ENCODE results near the gene ATP1A4. TPM values are rescaled to one million over a fixed set of nuclear protein-coding genes. Genes with fewer than 3 reads are reported as not detected.

The ATP1A4 gene
- total RNA-seq, 2 experiments from 2014 or later, result not detected

GRCh38 chr1:160206421-160207117, 55.2 kb downstream of the ATP1A4 start:
- BruUV-seq (replicated peaks), result no TSS peak
- intact Hi-C loops (cut with micrococcal nuclease; ENCODE audit: unreplicated experiment), result no loop called here
- peak; percentile 32 for DNase-seq (ENCODE audit: low spot score)
- Histone ChIP-seq H3K9me2 (ENCODE audit: insufficient read depth, low read length) (no peaks in the 10 kb centered on the region), H2AFZ (ENCODE audit: low read length) (no peak overlapping the region), H3K9me3 (ENCODE audit: low read length) (no peaks in the 10 kb centered on the region), H3K79me2 (ENCODE audit: insufficient read depth, low read depth, low read length) (peaks cover 6% of the 10 kb centered on the region; the same call in 1 of the 2 replicates), H3K4me3 (ENCODE audit: low read depth, low read length, poor library complexity, severe bottlenecking) (peak overlapping the region; percentile 98), H3K36me3 (ENCODE audit: insufficient read depth, low read length) (peaks cover 47% of the 10 kb centered on the region), H3K4me1 (ENCODE audit: insufficient read depth, low read length, poor library complexity, severe bottlenecking) (peaks cover 39% of the 10 kb centered on the region), H3K4me2 (ENCODE audit: low read length) (peak overlapping the region; percentile 97), H4K20me1 (ENCODE audit: insufficient read depth, low read length) (0 out of 2 replicates have a peak, but pooled peaks cover 5% of the 10 kb centered on the region), H3K27ac (ENCODE audit: low read depth, low read length, poor library complexity, severe bottlenecking) (peak overlapping the region; percentile 81)
- POLR2A ChIA-PET, result interaction anchor here (0.7 to 1.5 kb wide), 6 partner anchors 22 to 108 kb away, joined by 3 to 5 read pairs (median 3); partner anchors contain the start of genes DCAF8 and IGSF8
- TF ChIP-seq EZH2phosphoT487 (IDR thresholded peaks at IDR 0.05; ENCODE audit: borderline replicate concordance, low read depth, low read length) (no peak), CTCF (conservative IDR thresholded peaks at IDR 0.05; ENCODE audit: low read length) (no peak)
- CTCF ChIA-PET (ENCODE audit: unreplicated experiment), result interaction anchor here (0.6 to 1.2 kb wide), 2 partner anchors 46 to 335 kb away, joined by 3 to 4 read pairs; no protein-coding TSS in a partner anchor

DNA sequence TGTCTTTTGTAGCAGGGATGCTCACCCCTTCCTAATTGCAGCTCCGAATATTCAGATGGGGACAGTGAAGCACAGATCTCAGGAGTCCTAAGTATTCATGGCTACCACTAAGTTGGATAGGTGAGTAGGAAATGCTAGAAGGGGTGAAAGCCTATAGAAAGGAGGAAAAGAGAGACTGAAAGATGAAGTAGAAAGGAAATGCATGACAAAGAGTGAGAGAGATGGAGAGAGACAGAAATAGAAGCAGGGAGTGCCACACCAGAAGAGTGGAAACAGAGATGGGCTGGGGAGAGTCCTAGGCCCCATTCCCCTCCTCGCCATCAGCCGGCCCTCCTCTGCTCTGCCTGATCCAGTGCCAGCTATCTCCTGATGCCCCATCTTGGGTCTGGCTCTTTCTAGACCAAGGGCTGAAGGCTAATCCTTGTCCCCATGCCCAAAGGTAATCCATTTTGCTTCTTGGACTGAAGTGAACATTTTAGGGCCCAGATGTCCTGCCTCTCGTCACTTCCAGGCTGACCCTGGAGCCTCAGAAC, 55.8 kb downstream of the ATP1A4 start:
- Histone ChIP-seq H3K27ac (ENCODE audit: low read depth, low read length, poor library complexity, severe bottlenecking) (peak overlapping the region; percentile 81), H3K4me1 (ENCODE audit: insufficient read depth, low read length, poor library complexity, severe bottlenecking) (peaks cover 39% of the 10 kb centered on the region), H3K4me3 (ENCODE audit: low read depth, low read length, poor library complexity, severe bottlenecking) (peak overlapping the region; percentile 98), H3K9me3 (ENCODE audit: low read length) (no peaks in the 10 kb centered on the region), H3K9me2 (ENCODE audit: insufficient read depth, low read length) (no peaks in the 10 kb centered on the region), H3K4me2 (ENCODE audit: low read length) (peak overlapping the region; percentile 97), H3K79me2 (ENCODE audit: insufficient read depth, low read depth, low read length) (peaks cover 6% of the 10 kb centered on the region; the same call in 1 of the 2 replicates), H2AFZ (ENCODE audit: low read length) (no peak overlapping the region), H4K20me1 (ENCODE audit: insufficient read depth, low read length) (0 out of 2 replicates have a peak, but pooled peaks cover 5% of the 10 kb centered on the region), H3K36me3 (ENCODE audit: insufficient read depth, low read length) (peaks cover 53% of the 10 kb centered on the region)
- ChIA-PET CTCF (ENCODE audit: unreplicated experiment) (interaction anchor here (1.2 kb wide), 1 partner anchor 45 kb away, joined by 4 read pairs; no protein-coding TSS in a partner anchor), POLR2A (no interaction called here)
- intact Hi-C loops (cut with micrococcal nuclease; ENCODE audit: unreplicated experiment), result no loop called here
- no peak for DNase-seq (ENCODE audit: low spot score)
- TF ChIP-seq EZH2phosphoT487 (IDR thresholded peaks at IDR 0.05; ENCODE audit: borderline replicate concordance, low read depth, low read length) (no peak), CTCF (conservative IDR thresholded peaks at IDR 0.05; ENCODE audit: low read length) (no peak)
- BruUV-seq (replicated peaks), result TSS peak; percentile 41

Measured in OCI-LY7 (cell line).